Brain microvascular endothelial cell (primary cell): ENCODE measurements around the gene TPSAB1.
"Not testable (repeated sequence)": the region's sequence is repeated elsewhere in the genome, so short reads cannot be mapped to it uniquely, and the experiment has no call there.

ENCODE experiments used
- DNase-seq: peaks from one replicate; pipeline ENCODE4 v3.0.0-alpha.2; 2020
- H3K27ac ChIP-seq: fragments of 250-450 bp; sonication (Bioruptor Pico); 2 replicates; pipeline ENCODE4 v1.5.1; 2020; ENCODE audit warnings: mild to moderate bottlenecking, moderate library complexity
- H3K27me3 ChIP-seq: fragments of 250-450 bp; sonication (Bioruptor Pico); replicated peaks from 2 replicates; pipeline ENCODE4 v1.5.1; 2020; ENCODE audit warnings: mild to moderate bottlenecking
- H3K36me3 ChIP-seq: fragments of 250-450 bp; sonication (Bioruptor Pico); replicated peaks from 2 replicates; pipeline ENCODE4 v1.5.1; 2020; ENCODE audit warnings: mild to moderate bottlenecking
- H3K4me3 ChIP-seq: 2 replicates; pipeline ENCODE4 v1.5.1; 2011; ENCODE audit warnings: low read depth, mild to moderate bottlenecking, control low read depth, low read length, moderate library complexity
- CTCF ChIP-seq: IDR thresholded peaks from 2 replicates; pipeline ENCODE4 v1.5.1; 2011; ENCODE audit warnings: low read depth, mild to moderate bottlenecking, moderate library complexity, low read length, control low read depth, inconsistent platforms; ENCODE audit errors: missing control alignments
- in situ Hi-C: cut with HindIII; loops from 2 replicates; pipeline ENCODE4 v1.10.0; 2017; ENCODE audit warnings: low sequenced_read_pairs, low pct_ligation_motif_present

TPSAB1 gene

GRCh38 chr16:1271380-1271723 lies 30.8 kb downstream of the TPSAB1 start:
- no peaks in the 10 kb centered on the region for H3K36me3 ChIP-seq
- H3K27ac ChIP-seq = no peak overlapping the region
- TF ChIP-seq CTCF = no peak
- peaks cover 1% of the 10 kb centered on the region for H3K27me3 ChIP-seq
- in situ Hi-C loops = no loop called here
- no peak for DNase-seq
- no peak overlapping the region for H3K4me3 ChIP-seq

- H3K4me3 ChIP-seq, H3K27me3 ChIP-seq, H3K36me3 ChIP-seq, H3K27ac ChIP-seq, DNase-seq, in situ Hi-C loops: not testable (repeated sequence)
Measured at GRCh38 chr16:1271724-1272413, 31.4 kb downstream of the TPSAB1 start.

GRCh38 chr16:1272453-1273198 lies 32.1 kb downstream of the TPSAB1 start:
- no peaks in the 10 kb centered on the region for H3K36me3 ChIP-seq
- in situ Hi-C loops = no loop called here
- DNase-seq = no peak
- H3K27ac ChIP-seq = no peak overlapping the region
- H3K4me3 ChIP-seq = no peak overlapping the region
- peaks cover 1% of the 10 kb centered on the region for H3K27me3 ChIP-seq
- no peak for TF ChIP-seq CTCF

- Histone ChIP-seq H3K4me3 (no peak overlapping the region), H3K36me3 (no peaks in the 10 kb centered on the region), H3K27ac (no peak overlapping the region), H3K27me3 (peaks cover 8% of the 10 kb centered on the region)
- in situ Hi-C loops = no loop called here
- TF ChIP-seq CTCF = no peak
- DNase-seq = no peak
Measured at GRCh38 chr16:1273816-1274215, 33.3 kb downstream of the TPSAB1 start.

GRCh38 chr16:1274767-1275166 lies 34.3 kb downstream of the TPSAB1 start:
- Histone ChIP-seq H3K4me3 (no peak overlapping the region), H3K36me3 (no peaks in the 10 kb centered on the region), H3K27me3 (peaks cover 15% of the 10 kb centered on the region), H3K27ac (no peak overlapping the region)
- TF ChIP-seq CTCF = no peak
- in situ Hi-C loops = no loop called here
- no peak for DNase-seq

- peaks cover 17% of the 10 kb centered on the region for H3K27me3 ChIP-seq
- in situ Hi-C loops = no loop called here
- H3K4me3 ChIP-seq = no peak overlapping the region
- no peak for TF ChIP-seq CTCF
- H3K36me3 ChIP-seq = no peaks in the 10 kb centered on the region
- no peak overlapping the region for H3K27ac ChIP-seq
- no peak for DNase-seq
Measured at GRCh38 chr16:1275791-1276579, 35.5 kb downstream of the TPSAB1 start.
